Stimulated activated CD8-positive, alpha-beta memory T cell treated with anti-CD3 and anti-CD28 coated beads, Interleukin-15, amount 100 ng/mL, for 48 hours (primary cell): ENCODE data around the gene CCL25.
"Not testable (repeated sequence)": the region's sequence is repeated elsewhere in the genome, so short reads cannot be mapped to it uniquely, and the experiment has no call there.

Source experiments
- DNase-seq, 2 donors: peaks; one replicate each; pipeline ENCODE4 v3.0.0-alpha.2; 2020; ENCODE audit warnings: low read depth in 2 of 2

CCL25 gene

GRCh38 chr19:8085598-8086408 is 33.2 kb downstream of the CCL25 start:
- DNase-seq, result no peak

- DNase-seq, result no peak
These were observed 34.3 kb downstream of the CCL25 start for GRCh38 chr19:8086849-8087248.

- no peak for DNase-seq
These were observed 35.3 kb downstream of the CCL25 start for GRCh38 chr19:8087876-8088275.

- DNase-seq, result no peak
These were observed 36.4 kb downstream of the CCL25 start for GRCh38 chr19:8088752-8089663.

GRCh38 chr19:8089664-8090601 is 37.4 kb downstream of the CCL25 start:
- DNase-seq, result no peak

- no peak for DNase-seq
These were observed 38.4 kb downstream of the CCL25 start for GRCh38 chr19:8090950-8091349.

- no peak for DNase-seq
These were observed 41.2 kb downstream of the CCL25 start for GRCh38 chr19:8093740-8094139.

- DNase-seq, result no peak
These were observed 41.8 kb downstream of the CCL25 start for GRCh38 chr19:8094336-8094735.

- no peak for DNase-seq
These were observed 42.9 kb downstream of the CCL25 start for GRCh38 chr19:8095354-8095886.

GRCh38 chr19:8096071-8096470 is 43.5 kb downstream of the CCL25 start:
- DNase-seq, result no peak

GRCh38 chr19:8097198-8097597 is 44.6 kb downstream of the CCL25 start:
- DNase-seq, result no peak

- DNase-seq, result no peak
These were observed 45.4 kb downstream of the CCL25 start for GRCh38 chr19:8097681-8098567.

GRCh38 chr19:8101311-8101710 is 48.8 kb downstream of the CCL25 start:
- DNase-seq, result no peak

- DNase-seq, result not testable (repeated sequence)
These were observed 49.4 kb downstream of the CCL25 start for GRCh38 chr19:8101910-8102309.

GRCh38 chr19:8105471-8105870 is 52.9 kb downstream of the CCL25 start:
- no peak for DNase-seq

GRCh38 chr19:8107301-8107903 is 54.8 kb downstream of the CCL25 start:
- DNase-seq, result no peak

- no peak for DNase-seq
These were observed 56.2 kb downstream of the CCL25 start for GRCh38 chr19:8108560-8109445.

GRCh38 chr19:8109455-8109854 is 56.9 kb downstream of the CCL25 start:
- DNase-seq, result no peak
